ENCODE data around the gene CRELD1.

Gene CRELD1

GRCh38 chr3:9940746-9941145 lies 7.1 kb downstream of the CRELD1 start:
- TF ChIP-seq CTCF (IDR thresholded peaks at IDR 0.05; ENCODE audit: low read depth, low read length), result no peak
- H3K4me3 ChIP-seq (ENCODE audit: low read depth, low read length), result no peak overlapping the region

GRCh38 chr3:9942164-9942563 lies 8.5 kb downstream of the CRELD1 start:
- no peak overlapping the region for H3K4me3 ChIP-seq (ENCODE audit: low read depth, low read length)
- no peak for TF ChIP-seq CTCF (IDR thresholded peaks at IDR 0.05; ENCODE audit: low read depth, low read length)

GRCh38 chr3:9942934-9943690 lies 9.5 kb downstream of the CRELD1 start:
- no peak for TF ChIP-seq CTCF (IDR thresholded peaks at IDR 0.05; ENCODE audit: low read depth, low read length)
- no peak overlapping the region for H3K4me3 ChIP-seq (ENCODE audit: low read depth, low read length)

- H3K4me3 ChIP-seq (ENCODE audit: low read depth, low read length), result no peak overlapping the region
- no peak for TF ChIP-seq CTCF (IDR thresholded peaks at IDR 0.05; ENCODE audit: low read depth, low read length)
These were observed 10.6 kb downstream of the CRELD1 start for GRCh38 chr3:9944271-9944670.

GRCh38 chr3:9945358-9945757 lies 11.7 kb downstream of the CRELD1 start:
- H3K4me3 ChIP-seq (ENCODE audit: low read depth, low read length), result no peak overlapping the region
- no peak for TF ChIP-seq CTCF (IDR thresholded peaks at IDR 0.05; ENCODE audit: low read depth, low read length)

GRCh38 chr3:9946112-9947024 lies 12.7 kb downstream of the CRELD1 start:
- peak; percentile 67 for TF ChIP-seq CTCF (IDR thresholded peaks at IDR 0.05; ENCODE audit: low read depth, low read length)
- H3K4me3 ChIP-seq (ENCODE audit: low read depth, low read length), result peak overlapping the region; percentile 63

Measured in WI38 (cell line).